ENCODE measurements around the gene LRP2.

DNA sequence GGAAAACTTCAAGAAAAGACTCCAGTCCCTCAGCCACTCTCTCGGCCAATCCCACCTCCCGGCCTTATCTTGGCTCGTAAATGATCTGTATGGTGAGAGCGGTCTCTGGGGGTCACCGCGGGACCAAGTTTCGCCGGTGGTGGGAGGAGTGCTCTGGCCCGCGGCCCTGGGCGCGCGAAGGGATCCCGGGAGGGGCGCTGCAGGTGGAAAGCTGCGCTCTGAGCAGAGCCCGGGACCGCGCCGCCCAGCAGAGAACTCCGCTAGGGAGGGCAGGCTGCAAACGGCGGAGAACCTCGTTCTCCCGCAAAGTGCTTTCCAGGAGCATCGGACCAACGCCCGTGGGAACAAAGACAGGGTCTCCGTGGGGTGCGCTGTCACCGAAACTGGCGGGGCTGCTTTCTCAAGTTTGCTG, 622 bp downstream of the LRP2 start:
- no peak for TF ChIP-seq REST (IDR thresholded peaks at IDR 0.05; ENCODE audit: low read depth)
- TF ChIP-seq RAD21 (IDR thresholded peaks at IDR 0.05; ENCODE audit: low read depth): no peak
- no peak for TF ChIP-seq ZBTB7A (IDR thresholded peaks at IDR 0.05; ENCODE audit: low read depth)
- no peak for TF ChIP-seq EP300 (IDR thresholded peaks at IDR 0.05; ENCODE audit: borderline replicate concordance)

Measured in Ishikawa (cell line).